Endometrium (tissue), 2 donors: ENCODE results near the gene BRSK2.

Experiments used
- FAIRE-seq: peaks from 2 replicates; lab custom pipeline; 2012; peaks lifted over from hg19 to GRCh38; lab: Jason Lieb, UNC
- donor health status: control.
- donor health status: control.

BRSK2 gene

DNA sequence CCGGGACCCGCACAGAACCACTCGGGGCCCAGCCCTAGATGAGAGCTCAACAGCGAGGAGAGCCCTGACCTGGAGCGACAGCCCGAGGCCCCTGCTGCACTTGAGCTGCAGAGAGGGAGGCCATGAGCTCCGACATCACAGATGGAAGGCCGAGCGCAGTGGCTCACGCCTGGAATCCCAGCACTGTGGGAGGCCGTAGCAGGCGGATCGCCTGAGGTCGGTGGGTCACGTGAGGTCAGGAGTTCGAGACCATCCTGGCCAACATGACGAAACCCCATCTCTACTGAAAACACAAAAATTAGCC lies 13.8 kb upstream of the BRSK2 start:
- no peak for FAIRE-seq

DNA sequence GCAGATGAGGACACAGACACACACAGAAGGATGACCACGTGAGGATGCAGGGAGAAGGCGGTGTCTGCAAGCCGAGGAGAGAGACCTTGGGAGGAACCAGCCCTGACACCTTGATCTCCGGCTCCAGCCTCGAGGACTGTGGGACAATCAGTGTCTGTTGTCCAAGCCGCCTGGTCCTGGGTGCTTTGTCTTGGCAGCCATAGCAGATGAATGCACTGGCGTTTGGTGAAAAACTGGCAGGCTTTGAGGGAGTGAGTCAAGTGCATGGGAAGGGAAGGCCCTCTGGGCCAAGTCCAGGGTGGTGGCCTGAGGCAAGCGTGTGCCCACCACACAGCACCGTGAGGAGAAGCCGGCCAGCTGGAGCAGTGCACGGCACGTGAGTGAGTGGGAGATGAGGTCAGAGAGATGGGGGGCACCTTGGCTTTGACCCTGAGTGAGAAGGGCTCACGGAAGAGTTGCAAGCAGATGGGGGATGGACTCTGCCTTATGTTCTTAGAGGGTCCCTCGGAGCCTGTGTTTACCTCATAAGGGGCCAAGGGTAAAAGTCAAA lies 12.4 kb upstream of the BRSK2 start:
- no peak for FAIRE-seq

DNA sequence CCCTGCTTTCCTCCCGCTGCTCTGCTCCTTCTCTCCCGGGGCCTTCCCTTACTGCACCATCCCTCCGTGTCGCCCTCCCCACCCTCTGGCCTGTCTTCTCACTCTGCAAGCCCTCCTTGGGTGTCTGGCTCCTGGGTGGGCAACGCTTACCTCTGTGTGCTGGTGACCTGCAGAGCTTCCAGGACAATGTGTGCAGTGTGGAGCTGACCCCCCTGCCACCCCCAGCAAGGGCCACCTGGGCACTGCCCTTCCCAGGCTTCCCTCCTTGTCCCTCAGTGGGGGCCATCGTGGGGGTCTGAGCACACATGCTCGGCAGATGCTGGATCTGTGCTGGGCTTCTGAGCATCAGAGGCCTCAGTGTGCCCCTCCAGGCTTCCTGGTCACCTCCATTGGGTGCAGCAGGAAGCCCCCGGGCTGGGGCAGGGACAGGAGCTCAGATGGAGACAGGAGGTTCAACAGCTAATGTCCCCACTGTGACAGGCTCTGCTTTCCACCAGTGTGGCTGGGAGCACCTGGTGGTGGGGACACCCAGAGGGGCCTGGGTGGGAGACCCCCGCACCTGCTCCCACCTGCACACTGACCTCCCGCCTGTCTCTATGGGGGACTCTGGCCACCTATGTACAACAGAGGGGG lies 7.8 kb upstream of the BRSK2 start:
- FAIRE-seq, result no peak

DNA sequence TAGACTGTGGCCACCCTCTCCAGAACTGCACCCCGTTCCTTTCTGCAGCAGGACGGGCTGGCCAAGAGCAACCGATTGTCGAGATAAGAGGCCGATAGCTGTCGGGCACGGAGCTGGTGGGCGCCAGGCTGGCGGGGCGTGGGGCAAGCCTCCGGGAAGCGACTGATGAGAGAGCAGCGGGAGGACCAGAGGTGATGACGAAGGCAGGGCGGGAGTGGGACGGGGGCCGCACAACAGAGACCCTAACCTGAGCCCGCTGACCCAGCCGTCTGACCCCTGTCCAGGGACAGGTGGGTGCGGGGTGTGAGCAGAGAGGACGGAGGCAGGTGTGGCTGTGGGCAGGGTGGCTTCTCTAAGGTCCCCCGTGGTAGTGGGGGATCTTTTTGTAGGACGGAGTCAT lies 7.3 kb upstream of the BRSK2 start:
- FAIRE-seq, result no peak

DNA sequence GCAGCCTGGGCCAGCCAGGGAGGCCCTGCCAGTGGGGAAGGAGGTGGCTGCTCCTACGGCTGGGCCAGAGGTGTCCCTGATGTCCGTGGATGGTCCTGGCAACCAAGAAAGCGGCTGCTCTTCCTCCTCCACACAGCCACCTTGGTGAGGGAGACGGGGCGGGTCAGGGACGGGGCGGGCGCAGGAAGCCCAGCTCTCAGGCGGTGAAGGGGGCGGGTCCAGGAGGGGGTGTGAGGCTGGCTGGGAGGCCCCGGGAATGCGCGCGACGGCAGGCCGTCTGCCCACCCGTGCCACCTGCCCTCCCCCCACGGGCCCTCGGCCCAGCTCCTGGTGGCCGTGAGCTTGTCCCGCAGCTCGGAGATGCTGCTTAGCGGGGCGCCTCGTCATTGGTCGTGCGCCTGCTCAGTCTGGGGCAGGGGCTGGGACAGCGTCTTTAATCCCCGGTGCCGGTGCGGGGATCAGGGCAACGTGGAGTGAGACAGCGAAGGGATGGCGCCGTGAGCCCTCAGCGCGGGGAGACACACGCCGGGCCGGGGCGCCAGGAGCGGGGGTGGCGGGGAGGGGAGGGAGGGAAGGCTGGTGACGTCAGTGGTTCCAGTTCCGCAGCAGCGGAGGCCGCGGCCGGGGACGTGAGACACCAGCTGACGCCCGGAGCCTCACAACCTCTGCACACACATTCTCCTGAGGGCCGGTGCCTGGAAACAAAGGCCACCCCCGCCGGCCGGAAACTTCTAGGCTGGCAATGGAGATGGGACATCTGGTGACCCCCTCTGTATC lies 6.7 kb upstream of the BRSK2 start:
- no peak for FAIRE-seq

DNA sequence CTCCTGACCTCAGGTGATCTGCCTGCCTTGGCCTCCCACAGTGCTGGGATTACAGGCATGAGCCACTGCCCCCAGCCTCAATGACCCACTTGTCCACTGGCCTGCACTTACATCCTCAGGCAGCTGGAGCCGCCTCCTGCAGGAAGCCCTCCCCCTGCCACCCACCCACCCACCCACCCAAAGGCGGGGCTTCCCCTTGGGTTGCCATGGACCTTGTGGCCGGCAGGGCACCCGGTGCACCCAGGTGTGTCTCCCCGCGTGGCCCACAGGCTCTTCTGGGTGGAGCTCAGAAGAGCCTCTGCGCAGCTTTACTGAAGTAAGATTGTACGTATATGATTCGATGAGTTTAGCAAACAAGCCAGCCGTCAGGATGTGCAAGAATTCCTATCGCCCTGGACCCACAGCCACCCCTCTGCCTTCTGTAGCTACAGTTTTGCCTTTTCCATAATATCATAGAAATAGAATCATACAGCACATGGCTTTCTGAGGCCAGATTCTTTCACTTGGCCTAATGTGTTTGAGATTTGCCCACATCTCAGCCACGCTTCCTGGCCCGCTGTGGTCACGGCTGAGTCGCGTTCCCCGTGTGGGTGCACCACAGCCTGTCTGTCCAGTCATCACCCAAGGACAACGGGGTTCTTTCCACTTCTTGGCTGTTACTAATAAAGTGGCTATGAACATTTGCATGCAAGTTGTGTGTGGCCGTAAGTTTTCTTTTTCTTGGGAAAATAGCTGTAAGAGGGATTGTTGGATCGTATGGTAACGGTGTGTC lies 5.3 kb upstream of the BRSK2 start:
- no peak for FAIRE-seq

DNA sequence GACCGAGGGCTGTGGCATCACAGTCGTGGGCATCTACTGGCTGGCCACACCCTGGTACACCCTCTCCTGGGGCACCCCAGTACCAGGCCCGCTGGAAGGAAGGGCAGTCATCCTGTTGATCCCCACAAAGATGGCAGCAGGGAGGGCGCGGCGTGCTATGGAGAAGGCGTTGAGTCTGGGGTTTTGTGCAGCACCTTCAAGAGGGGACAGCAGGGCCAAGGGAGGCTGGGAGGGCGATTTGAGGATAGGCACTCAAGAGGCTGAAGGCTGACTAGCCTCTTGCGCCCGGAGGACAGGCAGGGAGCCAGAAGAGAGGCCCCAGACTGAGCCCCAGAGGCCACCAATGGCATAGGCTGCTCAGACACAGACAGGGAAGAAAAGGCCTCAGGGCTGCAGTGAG lies 2.2 kb upstream of the BRSK2 start:
- no peak for FAIRE-seq

DNA sequence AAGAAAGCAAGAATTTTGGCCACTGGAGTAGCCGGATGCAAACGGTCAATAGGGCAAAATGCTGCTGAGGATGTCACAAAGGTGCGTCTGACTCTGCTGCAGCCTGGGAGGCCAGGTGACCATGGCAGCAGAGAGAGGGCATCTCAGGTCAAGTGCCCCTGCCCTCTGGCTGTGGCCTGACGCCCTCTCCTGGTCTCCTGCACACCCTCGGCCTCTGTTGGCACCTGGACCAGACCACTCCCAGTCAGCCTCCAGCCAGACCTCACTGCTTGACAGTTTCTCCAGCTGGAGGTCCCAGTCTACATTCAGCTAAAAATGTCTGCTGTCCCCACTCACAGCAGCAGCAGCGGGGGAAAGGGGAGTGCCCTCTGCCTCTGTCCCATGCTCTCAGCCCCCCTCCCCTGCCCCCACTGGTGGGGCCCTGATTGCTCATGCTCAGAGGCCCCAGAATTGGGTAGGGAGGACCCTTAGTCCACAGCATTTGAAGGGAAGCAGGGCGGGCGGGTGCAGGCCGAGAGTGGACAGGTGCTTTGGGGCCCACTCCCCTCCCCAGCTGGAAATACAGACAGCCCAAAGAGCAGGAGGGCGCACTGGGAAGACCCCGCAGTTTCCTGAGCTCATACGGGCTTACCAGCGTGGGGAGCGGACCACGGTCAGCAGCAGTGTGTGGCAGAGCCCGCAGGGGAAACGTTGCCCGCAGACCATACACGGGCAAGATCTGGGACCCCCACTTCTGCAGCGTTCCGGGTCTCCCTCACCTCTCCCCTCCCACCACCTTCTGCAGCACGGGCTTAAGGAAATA lies 1.6 kb upstream of the BRSK2 start:
- no peak for FAIRE-seq

DNA sequence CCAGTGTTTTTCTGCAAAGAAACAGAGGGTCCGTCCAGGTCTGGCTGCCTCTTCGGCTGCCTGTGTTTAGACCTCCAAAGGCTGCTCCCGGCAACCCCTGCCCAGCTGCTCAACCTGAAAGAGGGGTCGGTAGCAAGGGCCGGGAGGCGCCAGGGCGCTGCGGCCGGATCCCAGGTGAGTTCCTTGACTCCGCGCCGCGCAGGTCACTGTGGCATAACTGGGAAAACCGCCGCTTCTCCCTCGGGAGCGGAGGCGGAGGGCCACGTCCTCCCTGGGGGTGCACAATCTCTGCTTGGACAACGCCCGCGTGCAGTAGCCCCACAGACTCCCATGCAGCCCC lies 1.0 kb upstream of the BRSK2 start:
- no peak for FAIRE-seq

DNA sequence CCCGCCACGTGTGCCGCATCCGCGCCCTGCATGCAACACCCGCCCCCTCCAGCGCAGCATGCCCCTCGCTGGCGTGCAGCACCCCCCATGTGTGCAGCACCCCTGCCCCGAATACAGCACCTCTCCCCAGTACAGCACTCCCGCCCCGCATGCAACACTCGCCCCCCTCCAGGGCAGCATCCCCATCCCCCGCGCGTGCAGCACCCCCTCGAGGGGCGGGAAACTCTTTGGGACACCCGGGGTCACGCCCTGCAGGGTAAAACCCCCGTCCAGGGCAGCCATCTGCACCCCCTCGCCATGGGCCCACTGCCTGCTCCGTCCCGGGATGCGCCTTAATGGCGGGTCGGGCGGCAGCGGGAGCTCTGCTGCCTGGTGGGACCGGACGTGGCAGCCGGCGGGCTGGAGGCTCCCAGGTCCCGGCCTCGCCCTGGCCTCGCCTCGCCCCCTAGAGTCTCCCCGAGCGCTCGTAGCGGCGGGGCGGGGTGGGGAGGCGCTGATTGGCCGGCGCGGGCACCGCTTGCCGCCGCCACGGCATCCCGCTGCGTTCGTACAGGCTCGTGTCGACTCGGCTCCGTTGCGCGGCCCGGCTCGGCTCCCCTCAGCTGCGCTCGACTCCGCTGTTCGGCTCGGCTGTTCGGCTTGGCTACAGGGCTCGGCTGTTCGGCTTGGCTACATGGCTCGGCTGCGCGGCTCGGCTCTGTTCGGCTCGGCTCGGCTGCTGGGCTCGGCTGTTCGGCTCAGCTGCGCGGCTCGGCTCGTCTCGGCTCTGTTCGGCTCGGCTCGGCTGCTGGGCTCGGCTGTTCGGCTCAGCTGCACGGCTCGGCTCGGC lies 417 bp upstream of the BRSK2 start:
- no peak for FAIRE-seq

DNA sequence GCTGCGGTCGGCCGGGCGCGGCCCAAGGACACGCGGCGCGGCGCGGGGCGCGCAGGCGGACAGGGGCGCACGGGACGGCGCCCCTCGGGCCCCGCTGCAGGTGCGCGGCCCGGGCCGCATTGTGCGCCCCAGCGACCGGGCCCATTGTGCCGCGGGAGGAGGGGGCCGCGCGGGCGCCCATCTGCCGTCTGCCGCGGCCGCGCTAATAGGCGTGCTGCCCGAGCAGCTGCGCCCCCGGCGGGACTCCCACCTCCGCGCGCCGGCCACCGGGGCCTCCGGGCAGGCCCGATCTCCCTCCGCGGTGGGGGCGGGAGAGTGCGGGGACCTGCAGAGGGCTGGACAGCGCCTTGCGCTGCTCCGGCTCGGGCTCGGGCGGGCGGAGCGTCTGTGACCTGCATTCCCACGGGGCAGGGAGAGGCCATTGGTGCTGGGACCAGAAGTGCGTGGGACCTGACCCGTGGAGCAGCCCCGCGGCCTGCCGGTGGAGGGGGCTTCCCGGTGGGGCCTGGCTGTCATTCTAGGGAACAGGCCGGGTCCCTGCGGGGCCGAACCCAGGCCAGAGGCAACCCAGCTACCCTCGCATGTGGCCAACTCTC lies 933 bp downstream of the BRSK2 start:
- FAIRE-seq, result no peak

DNA sequence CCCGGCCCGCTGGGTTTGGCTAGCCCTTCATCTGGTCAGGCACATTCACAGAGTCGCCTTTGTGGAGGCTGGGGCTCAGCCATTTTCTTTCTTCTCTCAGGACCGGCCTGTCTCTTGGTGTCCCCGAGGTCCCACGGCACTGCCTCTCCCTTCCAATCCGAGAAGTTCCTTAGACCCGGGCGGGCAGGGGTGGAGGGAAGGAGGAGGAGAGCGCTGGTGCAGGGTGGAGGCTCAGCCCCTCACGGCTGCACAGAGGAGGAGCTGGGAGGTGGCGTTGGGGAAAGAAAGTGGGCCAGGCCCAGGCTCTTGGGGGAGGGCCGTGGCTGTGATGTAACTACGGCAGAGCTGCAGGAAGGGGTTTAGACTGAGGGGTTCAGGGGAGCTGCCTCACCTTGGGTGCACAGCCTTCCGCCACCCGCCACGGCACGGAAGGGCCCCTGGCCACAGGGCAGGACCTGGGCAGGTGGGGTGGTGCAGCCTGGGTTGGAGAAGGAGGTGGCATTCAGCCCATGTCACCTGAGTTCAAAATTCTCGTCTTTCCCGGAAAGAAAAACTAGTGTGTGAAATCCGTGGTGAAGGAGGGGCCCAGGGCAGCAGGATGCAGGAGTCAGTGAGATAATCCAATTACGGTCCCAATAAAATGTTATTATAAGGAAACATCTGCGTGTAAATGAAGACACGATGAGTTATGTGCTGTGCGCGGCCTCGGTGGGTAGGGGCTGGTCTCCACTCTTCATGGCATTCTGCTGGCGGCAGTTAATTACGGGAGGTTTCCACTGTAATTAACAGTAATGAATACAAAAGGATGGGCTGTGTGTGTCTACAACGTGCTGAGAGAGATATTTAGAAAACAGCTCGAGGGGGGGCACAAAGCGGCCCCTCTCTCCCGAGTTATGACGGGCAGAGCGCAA lies 1.7 kb downstream of the BRSK2 start:
- no peak for FAIRE-seq

DNA sequence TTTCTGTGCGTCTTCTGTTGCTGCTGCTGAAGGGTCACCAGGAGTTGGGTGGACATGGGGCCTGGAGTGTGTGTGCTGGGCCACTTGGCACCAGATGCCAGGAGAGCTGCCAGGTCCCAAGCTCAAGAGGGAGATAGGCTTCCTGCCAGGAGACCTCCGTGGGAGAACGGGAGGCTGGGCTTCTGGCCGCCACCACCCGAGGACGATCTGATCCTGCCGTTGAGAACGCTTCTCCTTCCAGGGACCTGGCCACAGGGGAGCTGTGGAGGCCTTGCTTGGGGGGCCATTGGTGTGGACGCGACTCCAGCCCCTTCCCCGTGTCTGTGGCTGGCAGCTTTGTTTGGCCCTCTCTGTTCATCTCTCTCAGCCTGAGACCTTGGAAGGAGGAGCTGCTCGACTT lies 2.4 kb downstream of the BRSK2 start:
- FAIRE-seq, result no peak

DNA sequence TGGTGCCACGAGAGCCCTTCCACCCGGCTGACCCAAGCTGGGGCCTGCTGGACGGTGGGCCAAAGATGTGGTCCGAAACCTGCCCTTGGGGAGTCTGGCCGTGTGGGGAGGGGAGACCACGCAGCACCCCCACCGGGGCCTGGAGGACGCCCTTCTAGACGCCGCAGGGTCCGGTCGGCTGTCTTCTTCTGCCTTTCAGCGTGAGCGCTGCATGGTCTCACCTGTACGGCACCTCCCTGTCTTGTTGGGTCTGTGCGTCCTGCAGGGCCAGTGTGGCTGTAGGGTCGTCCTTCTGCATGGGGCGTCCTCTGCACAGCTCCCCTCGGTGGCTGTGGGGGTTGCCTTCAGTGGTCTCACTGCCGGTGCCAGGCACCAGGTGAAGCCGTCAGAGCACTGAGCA lies 2.8 kb downstream of the BRSK2 start:
- no peak for FAIRE-seq

DNA sequence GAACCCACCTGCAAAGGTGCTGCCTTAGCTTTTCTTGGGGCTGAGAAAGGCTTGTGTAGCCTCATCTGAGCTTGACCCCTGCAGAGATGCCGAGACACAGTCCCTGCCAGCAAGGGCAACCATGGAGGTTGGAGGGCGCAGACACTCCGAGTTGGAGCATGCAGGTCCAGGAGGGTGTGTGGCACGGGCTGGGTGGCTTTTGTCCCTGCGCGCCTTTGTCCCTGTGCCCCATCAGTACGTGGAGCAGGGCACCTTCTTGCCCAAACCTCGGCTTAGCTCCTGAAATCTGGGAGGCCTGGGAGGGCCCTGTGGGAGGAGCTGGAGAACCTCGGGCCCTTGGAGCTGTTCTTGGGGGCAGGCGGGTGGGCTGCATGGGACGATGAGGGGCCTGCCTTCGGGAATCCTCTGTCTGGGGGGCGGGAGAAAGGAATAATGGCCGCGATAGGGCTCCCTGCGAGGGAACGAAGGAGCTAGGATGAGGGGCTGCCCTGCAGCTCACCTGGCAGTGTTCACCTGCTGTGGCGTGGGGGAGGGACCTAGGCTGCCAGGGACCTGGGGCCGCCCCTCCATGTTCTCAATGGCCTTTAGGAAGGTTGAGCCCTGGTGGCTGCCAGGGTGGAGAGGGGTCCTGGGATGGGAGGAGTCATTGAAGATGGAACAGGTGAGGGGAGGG lies 3.4 kb downstream of the BRSK2 start:
- no peak for FAIRE-seq

DNA sequence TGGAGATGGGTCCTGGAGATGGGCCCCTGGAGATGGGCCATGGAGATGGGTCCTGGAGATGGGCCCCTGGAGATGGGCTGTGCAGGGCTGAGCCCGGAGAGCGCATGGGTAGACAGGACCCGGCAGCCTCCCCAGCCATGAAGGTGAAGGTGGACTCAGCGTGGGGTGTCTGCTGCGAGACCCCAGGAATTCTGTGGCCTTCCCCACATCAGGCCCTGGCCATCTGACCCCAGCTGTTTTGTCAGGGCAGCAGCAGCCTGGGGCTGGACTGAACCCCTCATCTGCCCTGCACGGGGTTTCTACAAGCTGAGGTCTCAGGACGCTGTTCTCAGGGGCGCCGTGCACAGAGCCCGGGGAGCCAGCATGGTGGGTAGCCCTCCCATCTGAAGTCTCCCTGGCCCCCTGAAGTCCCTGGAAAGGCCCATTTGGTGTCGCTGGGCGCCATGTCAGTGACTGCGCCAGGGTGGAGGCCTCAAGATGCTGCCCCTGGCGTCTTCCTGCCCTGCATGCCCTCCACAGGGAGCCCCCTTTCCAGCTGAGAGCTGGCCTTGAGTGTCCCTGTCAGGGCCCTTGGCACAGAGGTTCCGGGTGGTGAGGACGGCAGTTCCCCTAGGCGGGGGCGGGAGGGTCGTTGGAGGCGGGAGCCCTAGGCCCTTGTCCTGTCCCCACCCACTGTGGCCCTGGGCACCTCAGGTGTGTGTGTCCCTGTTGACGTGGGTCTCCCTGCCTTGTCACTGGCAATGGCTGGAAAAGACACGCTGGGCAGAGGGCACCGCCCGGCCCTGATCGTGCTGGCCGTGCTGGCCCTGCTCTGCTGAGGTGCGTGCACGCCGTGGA lies 5.4 kb downstream of the BRSK2 start:
- no peak for FAIRE-seq

DNA sequence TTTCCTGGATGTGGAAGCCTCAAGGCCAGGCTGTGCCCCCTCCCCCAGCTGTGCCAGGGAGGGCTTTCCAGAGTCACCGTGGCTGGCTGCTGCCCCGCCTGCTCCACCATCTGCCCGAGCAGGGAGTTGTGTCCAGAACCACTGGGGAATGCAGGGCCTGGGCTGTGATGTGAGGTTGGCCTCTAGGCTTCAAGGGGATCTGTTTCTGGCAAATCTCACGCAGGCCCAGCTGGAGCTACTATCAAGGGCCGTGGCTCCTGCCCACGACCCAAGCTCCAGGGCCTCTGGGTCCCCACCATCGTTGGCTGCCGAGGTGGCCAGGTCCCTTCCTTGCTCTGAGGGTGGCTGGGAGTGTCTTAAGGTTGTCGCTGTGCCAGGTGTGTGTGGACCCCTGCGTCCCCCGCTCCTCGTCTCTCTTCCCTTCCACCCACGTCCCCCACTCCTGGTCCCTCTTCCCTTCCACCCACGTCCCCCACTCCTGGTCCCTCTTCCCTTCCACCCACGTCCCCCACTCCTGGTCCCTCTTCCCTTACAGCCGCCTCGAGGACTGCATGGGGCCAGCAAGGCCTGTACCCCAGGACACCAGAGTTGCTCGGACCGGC lies 6.1 kb downstream of the BRSK2 start:
- FAIRE-seq, result no peak

DNA sequence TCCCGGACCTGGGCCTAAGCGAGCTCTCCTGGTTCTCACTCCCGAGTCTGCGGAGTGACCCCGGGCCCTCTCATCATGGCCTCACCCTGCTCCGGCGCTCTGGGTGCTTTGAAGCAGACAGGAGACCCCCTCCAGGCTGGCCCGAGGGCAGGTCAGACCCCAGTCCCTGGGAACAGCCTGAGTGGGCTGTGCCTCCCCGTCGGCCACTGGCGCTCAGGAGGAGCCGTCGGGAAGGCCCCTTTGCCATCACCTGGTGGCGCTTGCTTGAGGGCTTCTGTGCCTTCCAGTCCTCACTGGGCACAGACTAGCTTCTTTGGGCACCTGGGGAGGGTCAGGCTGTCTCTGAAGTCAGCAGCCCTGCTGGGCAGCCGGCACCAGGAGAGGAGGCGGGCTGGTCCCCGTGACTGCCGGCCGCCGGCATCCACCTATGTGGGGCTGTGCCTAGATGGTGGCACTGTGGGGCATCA lies 6.7 kb downstream of the BRSK2 start:
- no peak for FAIRE-seq
